Ovary (tissue), 9 donors: ENCODE measurements around the gene CBX2. TPM values are rescaled to one million over a fixed set of nuclear protein-coding genes. Genes with fewer than 3 reads are reported as not detected.
A peak's percentile ranks its signal among the peaks of the same experiment; 100 is the strongest.

Experiments used
- DNase-seq, 5 donors: peaks; one replicate each; pipeline ENCODE4 v3.0.0-alpha.2; 2019 to 2020
- H3K27ac ChIP-seq, 2 donors: fragments of 200-600 bp; one replicate each; pipeline versions ENCODE4 v1.5.1 to v1.8.0; 2019 to 2022
- H3K27me3 ChIP-seq: fragments of 200-600 bp; one replicate; pipeline ENCODE4 v1.8.0; 2022
- H3K36me3 ChIP-seq: fragments of 200-600 bp; sonication (generic); one replicate; pipeline ENCODE4 v1.5.1; 2019
- H3K4me1 ChIP-seq: one replicate; pipeline ENCODE4 v1.8.1; 2013; ENCODE audit warnings: mild to moderate bottlenecking, moderate library complexity; ENCODE audit not compliant: insufficient read depth
- H3K4me3 ChIP-seq: fragments of 200-600 bp; sonication (generic); one replicate; pipeline ENCODE4 v1.5.1; 2017
- H3K9me3 ChIP-seq, 2 donors: fragments of 200-600 bp in 1 of 2; sonication (generic) in 1 of 2; one replicate each; pipeline versions ENCODE4 v1.5.1 to v1.8.1; 2013 to 2019; ENCODE audit warnings: mild to moderate bottlenecking in 1 of 2, moderate library complexity in 1 of 2
- CTCF ChIP-seq, 3 donors: fragments of 450-650 bp in 2 of 3; fragments of 200-600 bp in 1 of 3; IDR thresholded peaks; one replicate each; pipeline versions ENCODE4 v1.5.1 to v1.8.0; 2016 to 2022; ENCODE audit warnings: antibody characterized with exemption in 3 of 3, mild to moderate bottlenecking in 1 of 3
- EP300 ChIP-seq: sonication (generic); formaldehyde crosslinking; IDR thresholded peaks from one replicate; pipeline ENCODE4 v1.6.1; 2017; ENCODE audit warnings: antibody characterized with exemption
- POLR2A ChIP-seq: fragments of 450-650 bp; IDR thresholded peaks from one replicate; pipeline ENCODE4 v1.6.1; 2017; ENCODE audit warnings: antibody characterized with exemption, mild to moderate bottlenecking, moderate library complexity
- WGBS, 3 donors: extraction: QIAGEN DNeasy Blood & Tissue Kit in 1 of 3; methylation state at CpG; one replicate each; pipeline versions ENCODE4 v1.1.5 to v1.1.7; 2013 to 2017; 5-methylcytosine and 5-hydroxymethylcytosine counted together
- intact Hi-C, 4 donors: fragments of 100-400 bp; cut with DNase I; formaldehyde crosslinking; loops; one replicate each; pipeline versions ENCODE4 v1.11.0 to v1.15.1; 2022 to 2023
- polyA plus RNA-seq, 2 donors: library from polyadenylated mRNA; stranded (reverse); fragments of 200-250 nt in 1 of 2; fragments of 350-450 nt in 1 of 2; fragmentation: Illumina TruSeq in 1 of 2; extraction: RNeasy Lipid Tissue Mini Kit (QIAGEN cat#74804) in 1 of 2; gene quantifications; one replicate each; pipeline ENCODE4 v1.2.3, GENCODE V29; 2013 to 2014
- total RNA-seq, 7 donors: library from RNA; depleted of rRNA in 2 of 7; stranded (reverse); fragments of >200 nt in 2 of 7; fragmentation: NEBNext Ultra II Directional in 3 of 7; extraction: Animal tissue kit (Norgen Biotek cat#: 25700) in 3 of 7; gene quantifications; one replicate each; pipeline versions ENCODE4 v1.1.0 to v1.2.4, GENCODE V29; 2016 to 2023
- donor health status: DM: no; HTN: no; CAD: no; lungs with moderate emphysema.
- donor health status: DM: no; HTN: no; CAD: no.
- donor health status: Bipolar disorder and iron deficiency.
- donor health status: DM: yes; HTN: yes; CAD: no.
- donor health status: DM: no; HTN: no; CAD: no.
- donor health status: DM: yes; HTN: yes; CAD: no.

CBX2 gene
- total and polyA plus RNA-seq, 9 donors: 0.92 to 5.7 (median 4.7) TPM

- Histone ChIP-seq H3K4me3 (no peak overlapping the region), H3K27ac (peak overlapping the region in 1 of 2 donors; percentile 40), H3K4me1 (no peaks in the 10 kb centered on the region), H3K27me3 (no peaks in the 10 kb centered on the region), H3K9me3 (no peaks in the 10 kb centered on the region), H3K36me3 (no peaks in the 10 kb centered on the region)
- no peak for TF ChIP-seq EP300
- TF ChIP-seq POLR2A: no peak
- TF ChIP-seq CTCF (IDR thresholded peaks at IDR 0.05): no peak
- 51 to 55% (median 52%) methylated on average over 11 of the region's 11 CpGs for WGBS, 3 donors
- DNase-seq: peak in 1 of 5 donors; percentile 21
- intact Hi-C loops: no loop called here
Observed at GRCh38 chr17:79776376-79777119, 1.4 kb upstream of the CBX2 start.

DNA sequence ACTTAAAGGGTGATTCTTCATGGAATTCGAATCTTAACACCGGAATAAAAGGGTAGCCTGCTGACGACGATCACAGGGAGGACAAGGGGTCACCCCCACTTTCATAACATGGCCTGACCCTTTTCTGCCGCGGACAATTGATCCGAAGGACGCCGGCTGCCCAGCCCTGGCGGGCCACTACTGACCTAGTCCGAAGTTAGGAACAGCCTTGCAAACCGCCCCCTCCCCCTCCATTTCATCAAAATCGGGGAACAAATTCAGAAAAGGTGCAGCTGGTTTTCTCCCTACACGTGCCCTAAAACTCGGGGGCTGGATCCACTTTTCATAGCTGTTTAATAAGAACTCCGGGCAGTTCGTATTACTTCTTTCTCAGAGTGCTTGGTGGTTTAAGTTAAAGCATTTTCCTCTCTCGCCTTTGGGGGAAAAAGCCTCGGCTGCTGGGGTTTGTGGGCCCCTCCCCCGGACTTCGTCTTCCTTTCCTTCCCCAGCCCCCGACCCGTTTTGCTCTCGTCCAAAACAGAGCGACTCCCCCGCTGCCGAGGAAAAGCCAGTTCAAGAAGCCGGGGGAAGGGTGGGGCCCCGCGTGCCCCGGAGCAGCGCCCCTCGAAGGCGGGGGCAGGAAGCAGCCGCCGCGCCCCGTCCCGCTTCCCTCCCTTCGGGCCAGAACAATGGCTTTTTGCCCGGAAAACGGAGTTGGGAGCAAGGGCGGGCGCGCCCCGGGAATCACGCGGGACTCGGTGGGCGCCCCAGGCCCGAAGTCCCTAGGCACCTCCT lies 641 bp upstream of the CBX2 start:
- Histone ChIP-seq H3K4me1 (no peaks in the 10 kb centered on the region), H3K9me3 (no peaks in the 10 kb centered on the region), H3K36me3 (no peaks in the 10 kb centered on the region), H3K4me3 (peak overlapping the region; percentile 55), H3K27me3 (no peaks in the 10 kb centered on the region), H3K27ac (peak overlapping the region; percentile 40 to 75)
- intact Hi-C loops: no loop called here
- peak; percentile 77 to 85 (median 82) for DNase-seq
- TF ChIP-seq CTCF (IDR thresholded peaks at IDR 0.05): peak in 1 of 3 donors; percentile 32
- TF ChIP-seq EP300: no peak
- TF ChIP-seq POLR2A: no peak
- WGBS, 3 donors: 3 to 4% (median 3%) methylated on average over 49 to 51 of the region's 51 CpGs

DNA sequence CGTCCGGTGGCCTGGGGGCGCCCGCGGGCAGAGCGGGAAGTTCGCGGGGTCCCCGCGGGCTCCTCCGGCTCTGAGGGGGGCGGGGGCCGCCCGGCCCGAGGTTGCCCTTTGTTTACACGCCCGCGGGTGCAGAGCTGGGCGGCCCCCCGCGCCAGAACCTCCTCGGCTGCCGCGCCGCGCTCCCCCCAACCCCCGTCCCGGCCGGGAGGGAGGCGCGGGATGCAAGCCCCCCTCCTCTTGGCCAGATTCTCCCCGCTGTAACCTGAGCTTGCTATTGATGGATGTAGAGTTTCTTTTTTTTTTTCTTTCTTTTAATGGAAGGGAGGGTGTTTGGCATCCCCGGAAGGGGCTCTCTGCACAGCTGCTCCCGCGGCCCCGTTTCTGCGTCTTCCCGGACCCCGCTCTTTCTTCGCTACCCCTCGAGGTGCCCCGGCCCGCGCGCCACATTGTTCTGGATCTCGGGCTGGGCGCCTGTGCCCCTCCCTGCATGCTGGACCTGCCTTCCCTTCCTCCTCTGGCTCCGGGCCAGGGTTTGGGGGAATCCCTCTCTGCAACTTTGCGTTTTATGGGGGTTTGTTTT lies 646 bp downstream of the CBX2 start:
- H3K4me1 ChIP-seq: no peaks in the 10 kb centered on the region
- peak; percentile 59 to 78 (median 70) for DNase-seq
- no peaks in the 10 kb centered on the region for H3K36me3 ChIP-seq
- no peak for TF ChIP-seq POLR2A
- no peak for TF ChIP-seq CTCF (IDR thresholded peaks at IDR 0.05)
- no peak for TF ChIP-seq EP300
- H3K9me3 ChIP-seq: no peaks in the 10 kb centered on the region
- intact Hi-C loops: no loop called here
- 1 to 2% (median 2%) methylated on average over 43 to 49 of the region's 49 CpGs for WGBS, 3 donors
- H3K4me3 ChIP-seq: peak overlapping the region; percentile 43
- peak overlapping the region; percentile 4 to 20 for H3K27ac ChIP-seq
- H3K27me3 ChIP-seq: no peaks in the 10 kb centered on the region

- WGBS, 3 donors: 18 to 25% (median 18%) methylated on average over 17 of the region's 17 CpGs
- no peak for TF ChIP-seq EP300
- no peak for TF ChIP-seq POLR2A
- no peak for TF ChIP-seq CTCF (IDR thresholded peaks at IDR 0.05)
- Histone ChIP-seq H3K27me3 (no peaks in the 10 kb centered on the region), H3K4me3 (no peak overlapping the region), H3K36me3 (no peaks in the 10 kb centered on the region), H3K4me1 (no peaks in the 10 kb centered on the region), H3K27ac (peak overlapping the region in 1 of 2 donors; percentile 4), H3K9me3 (no peaks in the 10 kb centered on the region)
- peak in 3 of 5 donors; percentile 38 to 65 (median 54) for DNase-seq
- intact Hi-C loops: no loop called here
Observed at GRCh38 chr17:79779084-79779529, 1.2 kb downstream of the CBX2 start.
